Liver (tissue), 9 donors: Measurements from ENCODE around the gene RTN4R. TPM values are rescaled to one million over a fixed set of nuclear protein-coding genes. Genes with fewer than 3 reads are reported as not detected.
"Not testable (repeated sequence)": the region's sequence is repeated elsewhere in the genome, so short reads cannot be mapped to it uniquely, and the experiment has no call there.

Experiments
- DNase-seq: peaks from one replicate; pipeline ENCODE4 v3.0.0-alpha.2; 2017; ENCODE audit warnings: low spot score
- H3K27ac ChIP-seq, 2 donors: one replicate each; pipeline ENCODE4 v1.7.0; 2013; ENCODE audit warnings: inconsistent platforms in 2 of 2, low read length in 2 of 2, control low read depth in 1 of 2, low read depth in 1 of 2, mild to moderate bottlenecking in 1 of 2
- H3K27me3 ChIP-seq, 4 donors: one replicate each; pipeline versions ENCODE4 v1.6.1 to v1.7.0; 2013; ENCODE audit warnings: low read length in 3 of 4, inconsistent platforms in 1 of 4, mild to moderate bottlenecking in 1 of 4, moderate library complexity in 1 of 4; ENCODE audit not compliant: control insufficient read depth in 4 of 4, insufficient read depth in 4 of 4
- H3K36me3 ChIP-seq, 4 donors: one replicate each; pipeline versions ENCODE4 v1.6.1 to v1.7.0; 2013; ENCODE audit warnings: low read length in 3 of 4, mild to moderate bottlenecking in 3 of 4, low read depth in 1 of 4, moderate library complexity in 1 of 4; ENCODE audit not compliant: control insufficient read depth in 4 of 4, insufficient read depth in 3 of 4
- H3K4me1 ChIP-seq, 4 donors: one replicate each; pipeline versions ENCODE4 v1.6.1 to v1.7.0; 2013; ENCODE audit warnings: low read length in 3 of 4, mild to moderate bottlenecking in 3 of 4, moderate library complexity in 1 of 4; ENCODE audit not compliant: control insufficient read depth in 4 of 4, insufficient read depth in 4 of 4
- H3K4me3 ChIP-seq, 3 donors: one replicate each; pipeline versions ENCODE4 v1.6.1 to v1.7.0; 2013; ENCODE audit warnings: low read length in 3 of 3, control low read depth in 1 of 3, low read depth in 1 of 3, mild to moderate bottlenecking in 1 of 3
- H3K9ac ChIP-seq, 2 donors: one replicate each; pipeline ENCODE4 v1.7.0; 2013; ENCODE audit warnings: low read length in 2 of 2, mild to moderate bottlenecking in 2 of 2, moderate library complexity in 2 of 2, control low read depth in 1 of 2, low read depth in 1 of 2
- H3K9me3 ChIP-seq, 4 donors: one replicate each; pipeline versions ENCODE4 v1.6.1 to v1.7.0; 2013; ENCODE audit warnings: low read length in 3 of 4; ENCODE audit not compliant: control insufficient read depth in 4 of 4
- CTCF ChIP-seq: fragments of 150-350 bp; IDR thresholded peaks from 2 replicates; pipeline ENCODE4 v1.5.1; 2017; ENCODE audit warnings: improper control_type of control experiment, low read depth, low read length; ENCODE audit not compliant: missing input control
- HNF4A ChIP-seq, 2 donors: conservative IDR thresholded peaks; 2 replicates each; pipeline ENCODE4 v1.6.1; 2016; ENCODE audit warnings: antibody characterized with exemption in 2 of 2, mild to moderate bottlenecking in 2 of 2
- RAD21 ChIP-seq, 2 donors: IDR thresholded peaks; 2 replicates each; pipeline ENCODE4 v1.6.1; 2016; ENCODE audit warnings: antibody characterized with exemption in 2 of 2, mild to moderate bottlenecking in 2 of 2
- ZBTB33 ChIP-seq: IDR thresholded peaks from 2 replicates; pipeline ENCODE4 v1.6.1; 2016; ENCODE audit warnings: antibody characterized with exemption
- WGBS: extraction: QIAGEN DNeasy Blood & Tissue Kit; methylation state at CpG from one replicate; pipeline ENCODE4 v1.1.7; 2013; 5-methylcytosine and 5-hydroxymethylcytosine counted together
- polyA plus RNA-seq, 2 donors: library from polyadenylated mRNA; stranded (reverse) in 1 of 2; unstranded in 1 of 2; fragments of 200-250 nt in 1 of 2; fragments of >200 nt in 1 of 2; fragmentation: Nextera tagmentation in 1 of 2; extraction: Ambion mirVana in 1 of 2; gene quantifications; one replicate each; pipeline versions ENCODE4 v1.2.1 to v1.2.3, GENCODE V29; 2013 to 2015
- total RNA-seq, 2 donors: library from RNA; depleted of rRNA; stranded (reverse); fragments of >200 nt; gene quantifications; one replicate each; pipeline ENCODE4 v1.2.3, GENCODE V29; 2014
- donor health status: healthy.
- donor health status: healthy.
- donor health status: healthy.
- donor health status: healthy.
- donor health status: healthy.

The RTN4R gene
- total and polyA plus RNA-seq, 4 donors, result 0.33 to 10.4 (median 1.1) TPM

- not testable (repeated sequence) for H3K4me3 ChIP-seq, H3K27ac ChIP-seq, H3K9me3 ChIP-seq, H3K36me3 ChIP-seq, H3K9ac ChIP-seq, DNase-seq, H3K27me3 ChIP-seq
- TF ChIP-seq RAD21 (IDR thresholded peaks at IDR 0.05), result peak in 1 of 2 donors; percentile 29
- TF ChIP-seq CTCF, result peak; percentile 6
- peak in 1 of 2 donors; percentile 3 for TF ChIP-seq HNF4A (conservative IDR thresholded peaks at IDR 0.05)
- WGBS, result 70% methylated on average over 23 of the region's 23 CpGs
- H3K4me1 ChIP-seq, result peaks cover 6 to 25% (median 18%) of the 10 kb centered on the region in 4 donors
Observed at GRCh38 chr22:20270190-20271113, 2.3 kb upstream of the RTN4R start.

GRCh38 chr22:20269673-20270072 is 1.6 kb upstream of the RTN4R start:
- not testable (repeated sequence) for H3K27ac ChIP-seq, H3K9ac ChIP-seq, H3K4me3 ChIP-seq, H3K36me3 ChIP-seq, DNase-seq, H3K27me3 ChIP-seq, H3K9me3 ChIP-seq
- peaks cover 6 to 32% (median 24%) of the 10 kb centered on the region in 4 donors for H3K4me1 ChIP-seq
- WGBS, result 91% methylated on average over 8 of the region's 8 CpGs

- H3K4me1 ChIP-seq, result peaks cover 6 to 36% (median 27%) of the 10 kb centered on the region in 4 donors
- DNase-seq, result not testable (repeated sequence)
- 91% methylated on average over 4 of the region's 4 CpGs for WGBS
Observed at GRCh38 chr22:20269201-20269600, 1.1 kb upstream of the RTN4R start.

GRCh38 chr22:20267441-20268278 is 458 bp downstream of the RTN4R start:
- H3K27me3 ChIP-seq, result no peaks in the 10 kb centered on the region
- H3K36me3 ChIP-seq, result no peaks in the 10 kb centered on the region
- 2% methylated on average over 101 of the region's 101 CpGs for WGBS
- H3K4me3 ChIP-seq, result peak overlapping the region in 2 of 3 donors; percentile 46 to 84
- H3K4me1 ChIP-seq, result peaks cover 6 to 38% (median 28%) of the 10 kb centered on the region in 4 donors
- no peak overlapping the region for H3K27ac ChIP-seq
- no peak for TF ChIP-seq RAD21 (IDR thresholded peaks at IDR 0.05)
- no peak for TF ChIP-seq ZBTB33
- H3K9ac ChIP-seq, result no peak overlapping the region
- H3K9me3 ChIP-seq, result no peaks in the 10 kb centered on the region
- DNase-seq, result no peak

More at GRCh38 chr22:20269201-20269600, 1.1 kb upstream of the RTN4R start:
- not testable (repeated sequence) for H3K27me3 ChIP-seq, H3K27ac ChIP-seq, H3K4me3 ChIP-seq, H3K36me3 ChIP-seq, H3K9ac ChIP-seq, H3K9me3 ChIP-seq

- not testable (repeated sequence) for H3K27ac ChIP-seq
Observed at GRCh38 chr22:20266667-20267440, 1.3 kb downstream of the RTN4R start.

More at GRCh38 chr22:20266667-20267440, 1.3 kb downstream of the RTN4R start:
- WGBS, result 69% methylated on average over 33 of the region's 33 CpGs
- H3K4me1 ChIP-seq, result peaks cover 6 to 39% (median 29%) of the 10 kb centered on the region in 4 donors
- H3K27me3 ChIP-seq, H3K9me3 ChIP-seq, H3K36me3 ChIP-seq, DNase-seq, H3K9ac ChIP-seq: not testable (repeated sequence)
- H3K4me3 ChIP-seq, result peak overlapping the region in 2 of 3 donors; percentile 46 to 84
